HG03520 (cell line): ENCODE results near the gene BCKDK.
A peak's percentile ranks its signal among the peaks of the same experiment; 100 is the strongest.
"Not testable (repeated sequence)": the region's sequence is repeated elsewhere in the genome, so short reads cannot be mapped to it uniquely, and the experiment has no call there.

Experiments
- ATAC-seq: cut with Tn5 transposase; IDR thresholded peaks from one replicate; pipeline ENCODE4 v1.9.1; 2021; ENCODE audit warnings: mild to moderate bottlenecking, moderate library complexity; ENCODE audit not compliant: unreplicated experiment

BCKDK gene

GRCh38 chr16:31094424-31095120 is 13.6 kb upstream of the BCKDK start, which contains the start of gene VKORC1:
TSS of gene VKORC1 (minus strand) at chr16:31094797. CDS start at chr16:31094729, 68 bp downstream.
- peak; percentile 80 for ATAC-seq

- no peak for ATAC-seq
Observed at GRCh38 chr16:31099860-31100638, 8.1 kb upstream of the BCKDK start.

- ATAC-seq, result not testable (repeated sequence)
Observed at GRCh38 chr16:31100876-31101641, 7.1 kb upstream of the BCKDK start.

GRCh38 chr16:31105677-31106213 is 2.4 kb upstream of the BCKDK start:
- ATAC-seq, result no peak

GRCh38 chr16:31106509-31107464 is 1.4 kb upstream of the BCKDK start:
- no peak for ATAC-seq

- ATAC-seq, result no peak
Observed at GRCh38 chr16:31107465-31107867, 720 bp upstream of the BCKDK start.

GRCh38 chr16:31108794-31109558 is 790 bp downstream of the BCKDK start:
- no peak for ATAC-seq

DNA sequence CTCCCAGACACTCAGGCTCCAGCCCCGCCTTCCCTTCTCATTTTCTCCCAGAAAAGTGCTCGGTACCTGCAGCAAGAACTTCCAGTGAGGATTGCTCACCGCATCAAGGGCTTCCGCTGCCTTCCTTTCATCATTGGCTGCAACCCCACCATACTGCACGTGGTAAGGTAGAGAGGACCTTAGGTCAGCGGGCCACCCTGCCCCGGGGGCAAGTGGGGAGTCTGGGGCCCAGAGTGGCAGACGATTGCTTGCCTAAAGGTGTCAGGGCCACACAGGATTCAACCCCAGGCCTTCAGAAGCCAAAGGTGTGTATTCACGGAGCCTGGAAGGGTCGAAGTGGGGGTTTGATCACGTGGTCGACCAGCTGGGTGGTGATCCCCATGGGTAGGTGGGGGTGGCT is 1.4 kb downstream of the BCKDK start:
- ATAC-seq, result no peak

DNA sequence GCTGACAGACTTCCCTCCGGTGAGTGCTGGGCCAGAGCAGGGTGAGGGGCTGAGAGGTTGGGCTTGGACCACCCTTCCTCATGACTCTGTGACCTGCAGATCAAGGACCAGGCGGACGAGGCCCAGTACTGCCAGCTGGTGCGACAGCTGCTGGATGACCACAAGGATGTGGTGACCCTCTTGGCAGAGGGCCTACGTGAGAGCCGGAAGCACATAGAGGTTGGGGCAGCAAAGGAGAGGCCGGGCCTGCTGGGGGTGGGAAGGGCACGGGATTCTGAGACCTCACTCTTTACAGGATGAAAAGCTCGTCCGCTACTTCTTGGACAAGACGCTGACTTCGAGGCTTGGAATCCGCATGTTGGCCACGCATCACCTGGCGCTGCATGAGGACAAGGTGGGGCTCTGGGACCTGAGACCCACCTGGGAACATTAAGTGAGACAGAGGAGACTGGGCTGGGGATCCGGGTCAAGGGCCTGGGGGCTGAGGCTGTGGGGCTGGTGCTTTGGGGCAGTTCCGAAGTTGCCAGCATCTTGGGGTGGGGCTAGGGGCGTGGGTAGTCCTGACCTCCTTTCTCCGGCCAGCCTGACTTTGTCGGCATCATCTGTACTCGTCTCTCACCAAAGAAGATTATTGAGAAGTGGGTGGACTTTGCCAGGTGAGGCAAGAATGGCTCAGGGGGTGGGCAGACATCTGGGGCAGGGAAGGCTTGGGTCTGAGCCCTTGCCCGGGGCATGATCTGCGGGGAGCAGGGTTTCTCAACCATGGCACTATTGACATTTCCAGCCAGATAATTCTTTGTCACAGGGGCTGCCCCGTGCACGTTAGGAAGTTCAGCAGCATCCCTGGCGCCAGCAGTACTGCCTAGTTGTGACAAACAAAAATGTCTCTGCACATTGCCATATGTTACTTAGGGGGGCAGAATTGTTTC is 2.2 kb downstream of the BCKDK start:
- ATAC-seq, result no peak

- no peak for ATAC-seq
Observed at GRCh38 chr16:31111881-31112466, 3.8 kb downstream of the BCKDK start.

DNA sequence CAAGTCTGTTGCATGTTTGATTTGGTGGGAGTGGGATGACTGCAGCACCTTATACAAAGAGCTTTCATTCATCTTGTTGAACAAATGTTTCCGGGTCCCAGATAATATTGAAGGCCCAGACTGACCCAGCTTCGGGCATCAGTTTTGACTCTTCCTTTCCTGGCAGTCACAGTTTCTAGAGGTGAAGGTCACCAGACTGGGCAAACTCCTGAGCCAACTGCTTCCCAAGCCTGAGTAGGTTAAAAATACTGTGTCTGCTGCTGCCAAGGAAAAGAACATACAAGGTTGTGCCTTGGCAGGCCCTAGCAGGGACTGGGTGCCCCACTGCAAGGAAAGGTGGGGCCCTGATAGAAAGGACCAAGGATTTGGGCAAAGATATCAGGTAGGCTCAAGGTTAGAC is 4.5 kb downstream of the BCKDK start:
- no peak for ATAC-seq

DNA sequence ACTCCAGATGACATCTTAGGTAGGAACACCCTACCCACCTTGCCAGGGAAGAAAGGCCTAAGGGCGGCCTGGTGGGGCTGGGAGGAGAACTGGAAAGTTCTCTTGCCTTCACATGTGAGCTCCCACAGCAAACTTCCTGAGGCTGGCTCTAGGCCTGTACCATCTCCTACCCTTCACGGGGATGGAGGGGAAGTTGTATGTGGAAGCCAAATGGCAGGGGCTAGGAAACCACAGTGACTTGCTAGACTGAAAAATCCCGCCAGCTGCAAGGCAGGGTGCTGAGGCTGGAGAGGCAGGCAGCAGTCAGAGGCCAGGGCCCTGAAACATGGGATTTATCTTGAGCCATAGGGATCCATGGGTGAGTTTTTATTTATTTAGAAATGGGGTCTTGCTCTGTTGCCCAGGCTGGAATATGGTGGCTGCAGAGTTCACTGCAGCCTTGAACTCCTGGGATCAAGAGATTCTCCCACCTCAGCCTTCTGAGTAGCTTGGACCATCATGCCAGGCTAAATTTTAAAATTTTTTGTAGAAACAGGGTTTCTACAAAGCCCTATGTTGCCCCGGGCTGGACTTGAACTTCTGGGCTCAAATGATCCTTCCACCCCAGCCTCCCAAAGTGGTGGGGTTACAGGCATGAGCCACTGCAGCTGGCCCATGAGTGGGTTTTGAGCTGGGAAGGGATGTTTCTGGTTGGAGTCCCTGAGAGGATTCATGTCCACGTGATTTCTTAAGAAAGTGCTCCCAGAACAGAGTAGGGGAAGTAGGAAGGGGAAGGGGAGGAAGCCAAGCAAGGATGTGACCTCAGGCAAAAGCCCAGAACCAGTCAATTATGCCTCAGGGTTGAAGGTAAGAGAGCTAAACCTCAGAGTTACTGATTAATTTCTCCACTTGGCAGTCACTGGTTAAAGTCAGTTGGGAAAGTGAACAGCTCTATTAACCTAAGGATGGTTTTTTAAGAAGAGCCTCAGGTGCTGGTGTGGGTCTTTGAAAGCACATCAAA is 5.2 kb downstream of the BCKDK start:
- no peak for ATAC-seq

- ATAC-seq, result no peak
Observed at GRCh38 chr16:31114468-31114867, 6.3 kb downstream of the BCKDK start.

GRCh38 chr16:31117384-31118222 is 9.4 kb downstream of the BCKDK start, which contains the start of gene KAT8:
TSS of gene KAT8 (plus strand) at chr16:31117664. CDS start at chr16:31117682, 18 bp downstream.
- peak; percentile 86 for ATAC-seq

- no peak for ATAC-seq
Observed at GRCh38 chr16:31118223-31119155, 10.3 kb downstream of the BCKDK start.
